Stimulated activated CD4-positive, alpha-beta T cell treated with anti-CD3 and anti-CD28 coated beads, Interleukin-12 subunit alpha, Interleukin-12 subunit beta, amount 100 ng/mL, for 24 hours (primary cell): ENCODE measurements around the gene DLG5.
A peak's percentile ranks its signal among the peaks of the same experiment; 100 is the strongest.

Experiments
- DNase-seq, 2 experiments: peaks; one replicate each; pipeline ENCODE4 v3.0.0-alpha.2; 2020; ENCODE audit warnings: low read depth in 2 of 2

The DLG5 gene

DNA sequence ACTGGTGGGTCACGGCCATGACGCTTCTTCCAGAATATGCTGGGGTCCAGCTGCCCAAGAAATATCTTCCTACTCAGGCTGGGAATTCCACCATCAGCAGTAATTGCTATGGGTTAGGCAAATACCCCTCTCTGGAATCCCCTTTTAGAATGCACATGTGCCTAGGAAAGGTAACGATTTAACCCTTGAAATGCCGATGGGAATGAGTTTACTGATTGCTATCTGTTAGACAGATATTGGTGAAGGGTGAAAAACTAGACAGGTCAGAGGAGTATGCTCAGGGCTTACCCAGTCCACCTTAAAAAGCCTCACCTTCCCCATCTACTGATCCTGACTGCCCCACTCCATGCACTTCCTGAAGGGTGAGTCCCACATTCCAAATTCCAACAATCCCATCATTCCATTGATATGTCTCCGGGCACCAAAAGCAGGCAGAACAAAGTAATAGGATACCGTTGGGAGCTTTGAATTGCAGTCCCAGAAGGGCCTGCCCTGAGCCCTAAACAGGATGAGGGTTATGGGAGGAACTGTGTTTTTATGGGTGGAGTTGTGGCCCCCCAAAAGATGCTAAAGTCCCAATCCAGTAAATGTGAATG lies 59.3 kb downstream of the DLG5 start:
- no peak for DNase-seq

DNA sequence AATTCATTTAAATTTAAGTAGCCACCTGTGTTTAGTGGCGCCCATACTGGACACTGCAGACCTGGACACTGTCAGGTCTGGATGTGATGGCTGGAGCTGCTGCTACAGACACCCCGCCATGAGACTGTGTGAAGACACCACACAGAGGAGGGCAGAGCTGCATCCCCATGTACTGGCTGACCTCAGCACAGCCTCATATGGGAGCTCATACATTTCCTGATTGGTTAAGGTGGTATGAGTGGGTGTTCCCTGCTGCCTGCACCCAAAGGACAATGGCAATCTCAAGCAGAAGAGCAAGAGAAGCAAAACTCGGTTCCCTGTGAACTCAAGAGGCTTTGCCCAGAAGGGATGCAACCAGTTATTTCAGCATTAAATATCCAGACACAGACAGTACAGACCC lies 60.0 kb downstream of the DLG5 start:
- no peak for DNase-seq

DNA sequence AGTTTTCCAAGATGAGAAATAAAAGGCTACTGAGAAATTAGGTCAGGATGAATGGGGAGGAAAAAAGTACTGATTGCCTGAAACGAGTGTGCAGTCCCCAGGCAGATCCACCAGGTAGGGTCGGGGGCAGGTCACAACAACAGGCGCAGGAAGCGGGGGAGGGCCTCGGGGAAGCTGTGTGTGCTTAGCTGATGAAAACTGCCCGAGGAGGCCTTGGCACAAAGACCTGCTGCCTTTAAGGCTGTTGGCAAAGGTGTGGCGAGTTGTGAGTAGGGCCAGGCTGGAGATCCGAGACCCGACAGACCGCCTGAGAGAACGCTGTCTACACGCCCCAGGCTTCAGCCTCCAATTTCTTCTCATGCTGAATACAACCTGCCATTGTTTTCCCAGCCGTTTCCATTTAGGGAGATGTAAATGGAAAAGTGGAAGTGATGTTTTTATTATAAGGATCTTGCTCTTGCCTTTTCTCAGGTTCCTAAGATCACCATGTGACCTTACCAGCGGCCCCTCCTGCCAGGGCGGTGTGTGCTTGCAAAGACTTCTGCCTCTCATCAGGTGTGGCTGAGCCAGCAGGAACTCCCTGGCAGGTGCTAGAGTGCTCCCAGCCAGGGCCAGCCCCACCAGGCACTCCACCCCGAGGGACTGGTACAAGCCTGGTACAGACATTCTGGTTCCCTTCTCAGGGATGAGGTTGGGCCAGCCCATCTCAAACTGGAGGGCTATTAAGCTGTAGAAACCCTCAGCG lies 60.8 kb downstream of the DLG5 start:
- DNase-seq = no peak

DNA sequence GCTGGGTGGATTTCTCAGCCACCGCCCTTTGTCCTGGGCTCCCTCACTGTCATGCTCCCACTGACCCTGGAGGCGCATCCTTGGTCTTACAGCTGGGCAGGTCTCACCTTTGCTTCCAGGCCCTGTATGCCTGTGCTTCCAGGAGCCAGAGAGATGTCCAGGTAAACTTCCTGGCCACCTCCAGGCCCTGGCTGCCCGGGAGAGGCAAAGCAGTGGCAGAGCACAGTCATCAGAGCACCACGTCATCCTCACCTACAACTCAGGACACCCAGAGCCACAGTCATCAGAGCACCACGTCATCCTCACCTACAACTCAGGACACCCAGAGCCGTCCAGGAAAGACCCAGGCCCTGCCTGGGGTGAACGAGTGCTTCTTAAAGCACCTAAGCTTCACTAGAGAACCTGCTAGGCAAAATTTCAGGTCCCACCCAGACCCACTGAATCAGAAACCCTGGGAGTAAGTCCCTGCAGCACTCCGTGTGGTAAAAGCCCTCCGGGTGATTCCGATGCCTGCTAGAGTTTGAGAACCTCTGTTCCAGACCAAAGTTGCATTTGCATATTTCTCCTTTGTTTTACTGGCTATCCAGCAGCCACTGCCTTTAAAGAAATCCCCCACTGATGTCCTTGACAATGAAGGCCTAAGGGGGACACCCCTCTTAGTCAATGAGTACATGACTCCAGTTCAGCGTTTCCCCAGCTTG lies 62.3 kb downstream of the DLG5 start:
- DNase-seq = no peak

DNA sequence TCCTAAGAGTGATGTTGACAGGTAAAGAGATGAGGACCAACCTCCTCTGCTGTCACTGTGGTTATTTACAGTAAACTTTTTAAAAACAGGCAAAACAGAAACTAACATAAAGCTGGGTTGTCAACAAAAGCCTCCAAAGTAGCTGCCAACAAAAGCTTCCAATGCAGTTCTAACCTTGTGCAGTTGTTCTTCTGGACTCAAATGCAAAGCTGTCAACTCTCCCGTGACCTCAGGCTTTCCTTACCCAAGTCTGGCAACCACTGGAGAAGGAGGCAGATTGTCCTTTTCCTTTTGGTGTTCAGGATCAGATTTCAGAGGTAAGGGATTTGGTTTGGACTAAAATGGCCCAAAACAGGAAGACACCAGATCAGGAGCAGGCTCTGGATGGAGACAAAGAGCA lies 63.1 kb downstream of the DLG5 start:
- no peak for DNase-seq

DNA sequence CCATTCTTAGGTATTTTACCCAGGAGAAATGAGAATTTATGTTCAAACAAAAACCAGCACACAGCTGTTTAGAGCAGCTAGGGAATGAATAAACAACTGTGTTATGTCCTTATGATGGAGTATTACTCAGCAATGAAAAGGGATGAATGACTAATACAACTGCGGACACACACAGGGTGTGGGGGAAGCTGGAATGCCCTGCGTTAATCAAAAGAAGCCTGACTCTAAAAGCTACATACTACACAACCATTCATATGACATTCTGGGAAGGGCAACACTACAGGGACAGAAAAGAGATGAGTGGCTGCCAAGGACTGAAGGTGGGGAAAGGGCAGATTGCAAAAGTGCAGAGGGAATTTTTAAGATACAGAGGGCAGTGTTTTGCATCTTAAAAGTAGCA lies 64.0 kb downstream of the DLG5 start:
- DNase-seq = no peak

DNA sequence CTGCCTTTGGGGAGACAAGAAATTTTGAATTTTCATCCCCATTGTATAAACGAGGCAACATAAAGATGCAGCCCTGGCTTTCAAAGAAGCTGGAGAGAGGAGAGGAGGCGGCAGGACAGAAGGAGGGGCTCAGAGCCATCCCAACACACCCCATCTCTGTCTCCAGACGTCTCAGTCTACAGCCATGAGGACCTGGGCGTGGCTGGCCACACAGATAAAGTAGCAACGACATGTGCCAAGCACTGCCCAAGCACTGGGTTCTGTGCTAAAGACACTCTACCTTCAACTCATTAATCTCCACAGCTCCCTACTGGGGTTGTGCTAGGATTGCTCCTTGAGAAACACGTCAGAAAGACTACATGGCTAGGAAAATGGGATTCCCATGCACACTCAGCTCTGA lies 65.2 kb downstream of the DLG5 start:
- no peak for DNase-seq

DNA sequence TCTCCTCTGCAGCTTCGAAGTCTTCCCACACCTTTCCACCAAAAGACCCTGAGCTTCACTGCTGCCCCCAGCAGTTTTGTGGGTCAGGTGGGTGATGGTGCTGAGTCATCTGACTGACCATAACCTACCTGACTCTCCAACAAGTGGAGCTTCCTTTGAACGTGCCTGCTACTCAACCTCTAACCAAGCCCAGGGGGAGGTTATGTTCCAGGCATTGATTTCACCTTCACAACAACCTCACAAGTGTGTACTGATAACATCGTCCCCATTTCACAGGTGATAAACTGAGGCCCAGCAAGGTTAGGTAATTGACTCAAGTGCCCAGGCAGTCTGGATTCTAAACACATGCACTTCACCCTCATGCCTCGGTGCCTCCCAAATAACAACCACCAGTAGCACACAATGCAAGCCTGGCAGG lies 66.7 kb downstream of the DLG5 start:
- DNase-seq = no peak

DNA sequence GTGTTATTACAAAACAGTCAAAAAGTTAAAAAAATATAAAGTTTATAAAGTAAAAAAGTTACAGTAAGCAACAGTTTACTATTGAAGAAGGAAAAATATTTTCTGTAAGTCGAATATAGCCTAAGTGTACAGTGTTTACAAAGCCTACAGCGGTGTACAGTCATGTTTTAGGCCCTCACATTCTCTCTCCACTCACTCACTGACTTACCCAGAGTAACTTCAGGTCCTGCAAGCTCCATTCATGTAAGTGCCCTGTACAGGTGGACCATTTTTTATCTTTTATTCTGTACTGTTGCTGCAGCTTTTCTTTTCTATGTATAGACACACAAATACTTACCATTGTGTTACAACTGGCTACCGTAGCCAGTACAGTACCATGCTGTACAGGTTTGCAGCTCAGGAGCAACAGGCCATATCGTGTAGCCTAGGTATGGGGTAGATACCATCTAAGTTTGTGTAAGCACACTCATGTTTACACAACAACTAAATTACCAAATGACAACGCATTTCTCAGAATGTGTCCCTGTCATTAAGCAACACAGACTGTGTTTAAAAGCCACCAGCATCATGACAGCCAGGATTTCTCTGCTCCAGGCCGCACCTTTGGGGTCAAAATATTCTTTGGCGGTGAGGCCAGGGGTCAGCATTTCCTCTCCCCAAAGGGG lies 67.2 kb downstream of the DLG5 start:
- DNase-seq = no peak

DNA sequence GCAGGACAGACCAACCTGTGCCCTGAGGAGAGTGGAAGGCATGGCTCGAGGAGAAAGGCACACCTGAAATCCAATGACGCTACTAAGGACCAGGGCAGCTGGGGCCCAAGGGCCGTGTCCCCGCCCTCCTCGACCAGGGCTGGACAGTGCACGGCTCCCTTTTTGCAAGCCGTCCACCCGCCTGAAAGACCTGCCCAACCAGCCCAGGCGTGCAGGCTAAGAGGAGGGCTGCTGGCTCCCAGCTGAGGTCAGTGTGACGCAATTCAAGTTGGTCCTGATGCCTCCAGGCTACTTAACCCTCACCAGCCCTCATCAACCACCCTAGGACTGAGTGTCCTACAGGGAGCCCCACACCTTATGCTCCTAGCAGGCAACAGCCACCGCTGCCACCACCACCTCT lies 69.3 kb downstream of the DLG5 start:
- DNase-seq = no peak

DNA sequence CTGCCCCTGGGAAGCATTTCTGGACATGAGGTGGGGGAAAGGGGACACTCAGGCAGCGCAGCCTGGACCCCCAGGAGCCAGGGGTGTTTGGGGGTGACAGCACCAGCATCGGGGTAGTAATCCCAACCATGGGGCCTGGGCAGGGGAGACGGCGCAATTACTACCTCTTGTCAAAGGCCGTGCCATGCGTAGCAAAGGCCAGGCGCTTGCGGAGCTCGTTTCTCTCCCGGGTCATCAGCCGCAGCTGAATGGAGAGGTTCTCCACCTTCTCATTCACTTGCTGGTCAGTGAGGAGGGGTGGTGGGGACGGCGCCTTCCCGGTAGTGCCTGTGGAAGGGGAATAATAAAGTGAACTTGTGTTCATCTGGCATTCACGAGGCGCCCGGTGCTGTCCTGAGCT lies 70.0 kb downstream of the DLG5 start:
- DNase-seq = no peak

DNA sequence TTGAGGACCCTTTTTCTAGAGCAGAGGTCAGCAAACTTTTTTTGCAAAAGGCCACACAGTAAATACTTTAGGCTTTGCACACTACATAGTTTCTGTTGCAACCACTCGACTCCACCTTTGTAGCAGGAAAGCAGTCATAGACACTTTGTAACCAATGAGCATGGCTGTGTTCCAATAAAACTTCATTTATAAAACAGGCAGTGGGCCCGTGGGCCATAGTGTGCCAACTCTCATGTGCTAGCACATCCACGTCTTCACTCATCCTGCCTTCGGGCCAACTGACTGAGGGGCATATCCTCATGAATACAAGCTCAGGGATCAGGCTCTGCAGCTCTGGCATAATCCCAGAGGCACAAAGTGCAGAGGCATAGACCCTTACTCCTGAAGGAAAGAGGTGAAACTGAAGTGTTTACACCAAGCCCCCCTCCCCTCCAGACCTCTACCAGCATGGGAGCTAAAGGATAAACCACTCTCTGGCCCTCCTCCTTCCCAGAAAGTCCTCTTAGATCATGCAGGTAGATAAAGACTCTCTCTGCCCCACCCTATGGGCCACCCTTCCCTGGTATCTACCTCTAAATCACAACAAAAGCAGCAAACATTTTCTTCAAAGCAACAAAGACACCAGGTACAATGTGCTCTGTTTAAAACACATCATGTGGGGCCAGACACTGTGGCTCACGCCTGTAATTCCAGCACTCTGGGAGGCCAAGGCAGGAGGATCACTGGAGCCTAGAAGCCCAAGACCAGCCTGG lies 71.0 kb downstream of the DLG5 start:
- no peak for DNase-seq

DNA sequence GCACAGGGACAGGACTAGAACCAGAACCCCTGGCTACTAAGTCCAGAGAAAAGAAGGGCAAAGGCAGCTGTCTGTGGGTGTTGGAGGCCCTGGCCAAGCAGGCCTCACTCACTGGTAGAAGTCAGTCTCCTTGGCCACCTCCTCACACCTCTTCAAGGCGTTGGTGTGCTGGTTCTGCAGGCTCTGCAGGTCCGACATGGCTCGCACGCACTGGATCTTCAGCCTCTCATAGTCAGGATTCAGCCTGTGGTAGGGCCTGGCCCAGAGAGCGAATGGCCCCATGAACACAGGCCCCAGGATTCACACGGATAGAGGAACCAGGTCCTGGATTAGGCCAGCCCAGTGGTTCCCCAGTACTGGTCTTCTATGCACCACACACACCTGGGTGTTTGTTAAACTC lies 72.4 kb downstream of the DLG5 start:
- no peak for DNase-seq

DNA sequence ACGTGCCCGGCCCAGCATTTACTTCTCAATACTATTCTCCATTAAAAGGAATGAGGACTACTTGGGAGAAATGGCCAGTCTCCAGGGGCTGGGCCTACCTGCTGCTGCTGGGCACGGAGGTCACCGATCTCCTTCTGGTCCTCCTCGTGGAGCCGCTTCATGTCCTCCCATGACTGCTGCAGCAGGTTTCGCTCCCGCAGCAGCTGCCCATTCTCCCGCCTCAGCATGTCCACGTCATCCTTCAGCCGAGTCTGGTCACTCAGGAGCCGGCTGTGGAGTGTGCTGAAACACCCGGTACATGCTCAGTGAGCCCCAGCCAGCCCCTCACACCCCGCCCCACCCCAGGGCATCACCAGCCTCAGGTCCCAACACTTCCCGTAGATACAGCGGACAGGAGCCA lies 73.3 kb downstream of the DLG5 start:
- DNase-seq = no peak

DNA sequence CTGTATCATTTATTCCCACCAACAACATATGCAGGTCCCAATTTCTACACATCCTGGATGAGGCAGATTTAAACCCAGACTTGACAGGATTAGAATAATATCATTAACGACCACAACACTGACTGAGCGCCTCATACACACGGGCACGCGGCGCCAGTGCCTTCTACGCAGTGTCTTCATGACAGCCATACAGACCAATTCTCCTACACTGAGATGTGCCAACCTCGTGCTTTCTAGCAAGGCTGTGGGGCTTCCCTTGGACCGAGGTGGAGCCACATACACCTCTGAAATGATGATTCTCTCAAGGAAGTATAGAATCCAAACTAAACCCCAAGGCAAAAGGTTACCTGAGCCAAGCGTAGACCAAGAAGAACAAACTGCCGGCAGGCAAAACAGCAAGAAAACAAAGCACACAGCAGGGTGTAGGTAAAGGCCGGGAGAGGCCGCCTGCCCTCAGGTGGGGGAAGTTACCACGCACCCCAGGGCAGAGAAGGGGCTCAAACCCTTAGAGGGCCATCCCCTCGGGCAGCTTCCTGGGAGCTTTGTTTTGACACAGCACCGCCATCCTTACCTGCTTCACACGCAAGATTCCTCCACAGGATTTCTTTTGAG lies 75.8 kb downstream of the DLG5 start:
- no peak for DNase-seq

DNA sequence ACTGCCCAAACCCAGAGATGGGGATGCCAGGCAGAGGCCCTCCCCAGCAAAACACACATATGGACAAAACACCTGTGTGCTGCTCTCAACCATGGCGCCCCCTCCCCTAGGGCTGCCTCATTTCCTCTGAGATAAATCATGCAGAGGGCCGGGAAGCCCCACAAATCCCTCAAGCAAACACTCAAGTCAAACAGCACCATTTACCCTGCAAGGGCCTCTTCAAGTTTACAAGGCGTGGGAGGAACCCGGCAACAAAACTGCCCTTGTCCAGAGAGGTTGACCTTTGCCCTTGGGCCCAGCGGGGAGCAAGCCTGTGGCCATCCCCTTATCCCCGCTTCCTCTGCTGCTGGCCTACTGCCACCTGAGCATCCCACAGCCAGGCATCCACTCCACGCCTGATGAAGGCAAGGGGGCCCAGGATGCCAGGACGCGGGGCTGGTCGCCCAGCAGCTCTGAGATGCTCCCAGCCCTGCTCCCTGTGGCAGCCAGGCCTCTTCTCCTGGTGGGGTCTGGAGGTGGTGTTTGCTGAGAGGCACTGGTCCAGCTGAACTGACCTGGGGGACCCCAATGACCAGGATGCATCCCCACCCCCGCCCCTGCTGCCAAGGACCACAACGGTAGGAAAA lies 77.4 kb downstream of the DLG5 start:
- no peak for DNase-seq

DNA sequence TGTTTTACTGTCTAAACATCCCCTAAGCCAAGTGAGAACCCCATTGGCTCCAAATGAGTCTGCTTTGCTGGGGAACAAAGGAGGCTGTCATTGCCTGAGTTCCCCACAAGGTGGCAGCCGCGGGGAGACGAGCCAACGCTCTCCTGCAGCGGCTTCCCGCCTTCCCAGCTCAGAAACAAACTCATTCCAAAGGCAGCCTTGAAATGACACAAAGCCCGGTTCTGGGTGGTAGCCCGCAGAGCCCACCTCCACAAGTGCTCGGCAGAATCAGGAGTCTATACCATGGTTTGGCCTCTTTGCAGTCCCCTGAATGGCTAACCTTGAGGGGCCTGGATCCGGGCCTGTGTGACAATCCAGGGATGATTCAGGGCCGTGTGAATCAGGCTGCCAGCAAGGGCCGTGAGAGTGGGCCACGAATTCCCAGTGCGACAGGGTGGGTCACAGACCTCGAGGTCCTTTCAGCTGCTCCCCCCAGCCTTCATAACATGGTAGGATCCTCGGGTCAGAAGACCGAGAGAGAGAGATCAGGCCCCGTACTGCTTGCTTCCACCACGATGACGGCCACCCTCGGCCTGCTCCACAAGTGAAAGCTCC lies 79.7 kb downstream of the DLG5 start:
- peak; percentile 14 to 59 for DNase-seq

DNA sequence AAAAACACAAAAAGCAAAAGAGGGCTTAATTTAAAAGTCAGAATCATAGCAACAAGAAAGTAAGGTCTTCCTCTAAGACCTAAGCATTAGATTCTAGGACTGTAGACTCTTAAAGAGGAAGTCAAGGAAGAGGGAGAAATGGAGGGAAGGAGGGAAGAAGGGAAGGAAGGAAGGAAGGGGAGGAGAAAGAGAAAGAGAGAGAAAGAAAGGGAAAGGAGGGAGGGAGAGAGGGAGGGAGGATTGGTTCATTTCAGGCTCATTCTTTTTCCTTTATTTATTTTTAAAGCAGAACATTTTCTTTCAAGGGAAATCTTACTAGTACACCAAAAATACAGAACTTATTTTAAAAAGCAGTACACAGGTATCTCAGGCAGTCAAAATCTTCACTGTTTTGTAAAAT lies 81.1 kb downstream of the DLG5 start:
- no peak for DNase-seq

DNA sequence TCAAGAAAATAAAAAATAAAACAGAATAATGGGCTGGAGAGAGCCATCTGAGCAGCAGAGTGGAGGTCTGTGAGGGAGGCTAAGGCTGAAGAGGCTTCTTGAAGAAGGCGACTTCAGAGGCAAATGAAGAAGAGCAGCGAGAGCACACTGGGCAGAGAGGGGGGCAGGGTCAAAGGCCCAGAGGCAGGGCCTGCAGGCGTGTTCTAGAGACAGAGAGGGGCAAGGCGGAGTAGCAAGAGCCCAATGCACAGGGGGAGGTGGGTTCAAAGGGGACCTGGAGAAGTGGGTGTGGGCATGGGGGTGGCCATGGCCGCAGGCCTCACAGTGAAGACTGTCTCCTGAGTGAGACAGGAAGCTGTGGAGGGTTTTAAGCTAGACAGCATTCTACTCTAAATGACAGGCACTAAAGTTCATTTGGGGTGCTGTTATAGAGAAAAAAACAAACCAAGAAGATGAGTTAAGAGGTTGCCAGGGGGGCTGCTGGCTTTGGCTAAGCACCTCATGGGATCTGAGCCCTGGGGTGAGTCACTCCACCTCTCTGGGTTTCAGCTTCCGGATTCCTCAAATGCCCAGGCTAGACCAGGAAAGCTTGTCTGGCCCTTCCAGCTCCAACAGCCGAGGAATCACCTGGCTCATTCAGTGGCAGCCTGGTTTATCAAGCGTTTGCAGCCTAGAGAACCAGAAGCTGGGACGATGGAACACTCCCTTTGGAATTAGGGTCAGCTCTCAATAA lies 81.7 kb downstream of the DLG5 start:
- DNase-seq = no peak

DNA sequence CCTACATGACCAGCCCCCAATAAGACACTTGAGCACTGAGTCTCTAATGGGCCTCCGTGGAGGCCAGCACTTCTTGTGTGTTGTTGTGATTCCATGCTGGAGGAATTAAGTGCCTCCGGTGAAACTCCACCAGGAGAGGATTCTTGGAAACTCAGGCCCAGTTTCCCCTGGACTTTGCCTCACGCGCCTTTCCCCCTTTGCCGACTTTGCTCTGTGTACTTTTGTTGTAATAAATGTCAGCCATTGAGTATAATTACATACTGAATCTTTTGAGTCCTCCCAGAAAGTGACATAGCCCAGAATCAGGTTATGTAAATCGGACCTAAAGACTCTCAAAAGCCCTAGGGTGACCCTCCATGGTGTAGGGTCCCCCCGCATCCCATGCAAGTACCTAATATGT lies 82.4 kb downstream of the DLG5 start:
- DNase-seq = no peak
